C4-2B (cell line): Measurements from ENCODE around the gene TCF19.
"Not testable (repeated sequence)": the region's sequence is repeated elsewhere in the genome, so short reads cannot be mapped to it uniquely, and the experiment has no call there.

ENCODE experiments used
- ZFX ChIP-seq: fragments of 450-650 bp; IDR thresholded peaks from 2 replicates; pipeline ENCODE4 v1.6.1; 2017
- TF ChIP-seq, protein P1 (sequence below): fragments of 450-650 bp; conservative IDR thresholded peaks from 2 replicates; pipeline ENCODE4 v1.5.1; 2017; ENCODE audit warnings: mild to moderate bottlenecking

DNA sequence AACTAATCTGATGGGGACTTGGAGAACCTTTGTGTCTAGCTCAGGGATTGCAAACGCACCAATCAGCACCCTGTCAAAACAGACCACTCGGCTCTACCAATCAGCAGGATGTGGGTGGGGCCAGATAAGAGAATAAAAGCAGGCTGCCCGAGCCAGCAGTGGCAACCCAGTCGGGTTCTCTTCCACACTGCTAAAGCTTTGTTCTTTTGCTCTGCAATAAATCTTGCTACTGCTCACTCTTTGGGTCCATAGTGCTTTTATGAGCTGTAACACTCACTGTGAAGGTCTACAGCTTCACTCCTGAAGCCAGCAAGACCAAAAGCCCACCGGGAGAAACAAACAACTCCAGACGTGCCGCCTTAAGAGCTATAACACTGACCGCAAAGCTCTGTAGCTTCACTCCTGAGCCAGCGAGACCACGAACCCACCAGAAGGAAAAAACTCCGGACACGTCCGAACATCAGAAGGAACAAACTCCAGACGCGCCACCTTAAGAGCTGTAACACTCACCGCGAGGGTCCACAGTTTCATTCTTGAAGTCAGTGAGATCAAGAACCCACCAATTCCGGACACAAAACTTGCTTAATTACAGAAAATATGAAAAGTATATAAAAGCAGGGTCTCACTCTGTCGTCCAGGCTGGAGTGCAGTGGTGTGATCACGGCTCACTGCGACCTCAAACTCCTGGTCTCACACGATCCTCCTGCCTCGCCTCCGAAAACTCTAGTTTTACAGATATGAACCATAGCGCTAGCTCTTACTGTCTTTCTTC lies 38.0 kb downstream of the TCF19 start:
- TF ChIP-seq, protein P1, sequence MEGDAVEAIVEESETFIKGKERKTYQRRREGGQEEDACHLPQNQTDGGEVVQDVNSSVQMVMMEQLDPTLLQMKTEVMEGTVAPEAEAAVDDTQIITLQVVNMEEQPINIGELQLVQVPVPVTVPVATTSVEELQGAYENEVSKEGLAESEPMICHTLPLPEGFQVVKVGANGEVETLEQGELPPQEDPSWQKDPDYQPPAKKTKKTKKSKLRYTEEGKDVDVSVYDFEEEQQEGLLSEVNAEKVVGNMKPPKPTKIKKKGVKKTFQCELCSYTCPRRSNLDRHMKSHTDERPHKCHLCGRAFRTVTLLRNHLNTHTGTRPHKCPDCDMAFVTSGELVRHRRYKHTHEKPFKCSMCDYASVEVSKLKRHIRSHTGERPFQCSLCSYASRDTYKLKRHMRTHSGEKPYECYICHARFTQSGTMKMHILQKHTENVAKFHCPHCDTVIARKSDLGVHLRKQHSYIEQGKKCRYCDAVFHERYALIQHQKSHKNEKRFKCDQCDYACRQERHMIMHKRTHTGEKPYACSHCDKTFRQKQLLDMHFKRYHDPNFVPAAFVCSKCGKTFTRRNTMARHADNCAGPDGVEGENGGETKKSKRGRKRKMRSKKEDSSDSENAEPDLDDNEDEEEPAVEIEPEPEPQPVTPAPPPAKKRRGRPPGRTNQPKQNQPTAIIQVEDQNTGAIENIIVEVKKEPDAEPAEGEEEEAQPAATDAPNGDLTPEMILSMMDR: not testable (repeated sequence)
- TF ChIP-seq ZFX: not testable (repeated sequence)
